ENCODE results near the gene OSGEPL1.
"Not testable (repeated sequence)": the region's sequence is repeated elsewhere in the genome, so short reads cannot be mapped to it uniquely, and the experiment has no call there.

The OSGEPL1 gene

DNA sequence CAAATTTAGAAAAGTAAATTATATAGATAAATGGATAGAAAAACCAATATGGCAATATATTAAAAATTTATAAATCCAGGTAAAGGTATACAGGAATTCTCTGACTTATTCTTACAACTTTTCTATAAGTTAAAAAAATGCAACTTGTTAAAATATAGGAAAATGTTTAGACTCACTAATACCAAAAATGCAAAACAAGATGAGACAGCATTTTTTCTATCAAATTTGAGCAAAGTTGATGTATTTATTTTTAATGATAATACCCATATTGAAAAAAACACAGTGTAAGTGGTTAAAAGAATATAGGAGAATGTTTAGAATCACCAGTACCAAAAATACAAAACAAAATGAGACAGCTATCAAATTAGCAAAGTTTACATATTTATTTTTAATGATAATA, 35.7 kb downstream of the OSGEPL1 start:
- DNase-seq, result no peak

DNA sequence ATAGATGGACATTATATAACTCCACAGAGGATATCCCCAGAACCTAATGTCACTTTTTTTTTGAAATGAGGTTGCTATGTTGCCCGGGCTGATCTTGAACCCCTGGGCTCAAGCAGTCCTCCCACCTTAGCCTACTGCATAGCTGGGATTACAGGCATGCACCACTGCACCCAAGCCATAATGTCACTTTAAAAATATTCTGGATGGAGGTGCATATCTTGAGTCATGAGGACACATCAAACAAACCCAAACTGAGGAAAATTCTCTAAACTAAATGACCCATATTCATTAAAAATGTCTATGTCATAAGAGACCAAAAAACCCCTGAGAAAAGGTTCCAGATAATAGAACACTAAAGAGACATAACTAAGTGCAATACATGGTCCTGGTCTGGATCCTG, 36.3 kb downstream of the OSGEPL1 start:
- no peak for DNase-seq

DNA sequence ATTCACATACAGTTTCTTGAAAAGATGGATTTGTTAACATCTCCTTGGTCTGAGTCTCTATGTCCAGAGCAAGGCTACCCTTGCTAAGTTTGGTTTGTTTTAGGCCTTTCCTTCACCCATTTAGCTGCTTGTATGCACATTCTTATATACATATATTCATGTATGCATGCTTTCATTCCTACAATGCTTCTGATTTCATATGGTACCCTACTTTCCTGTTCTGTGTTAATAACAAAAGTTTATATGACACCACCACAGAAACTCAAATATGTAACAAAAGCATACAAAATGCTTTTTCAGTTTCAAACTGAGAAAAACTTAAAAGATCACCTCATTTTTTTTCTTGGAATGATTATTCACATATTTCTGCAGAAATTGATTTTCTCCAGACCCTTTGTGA, 39.4 kb downstream of the OSGEPL1 start:
- DNase-seq, result no peak

GRCh38 chr2:189719571-189719970, 43.0 kb downstream of the OSGEPL1 start:
- DNase-seq, result no peak

DNA sequence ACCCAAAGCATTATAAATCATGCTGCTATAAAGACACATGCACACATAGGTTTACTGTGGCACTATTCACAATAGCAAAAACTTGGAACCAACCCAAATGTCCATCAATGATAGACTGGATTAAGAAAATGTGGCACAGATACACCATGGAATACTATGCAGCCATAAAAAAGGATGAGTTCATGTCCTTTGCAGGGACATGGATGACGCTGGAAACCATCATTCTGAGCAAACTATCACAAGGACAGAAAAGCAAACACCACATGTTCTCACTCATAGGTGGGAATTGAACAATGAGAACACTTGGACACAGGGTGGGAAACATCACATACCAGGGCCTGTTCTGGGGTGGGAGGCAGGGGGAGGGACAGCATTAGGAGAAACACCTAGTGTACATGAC, 45.0 kb downstream of the OSGEPL1 start:
- not testable (repeated sequence) for DNase-seq

DNA sequence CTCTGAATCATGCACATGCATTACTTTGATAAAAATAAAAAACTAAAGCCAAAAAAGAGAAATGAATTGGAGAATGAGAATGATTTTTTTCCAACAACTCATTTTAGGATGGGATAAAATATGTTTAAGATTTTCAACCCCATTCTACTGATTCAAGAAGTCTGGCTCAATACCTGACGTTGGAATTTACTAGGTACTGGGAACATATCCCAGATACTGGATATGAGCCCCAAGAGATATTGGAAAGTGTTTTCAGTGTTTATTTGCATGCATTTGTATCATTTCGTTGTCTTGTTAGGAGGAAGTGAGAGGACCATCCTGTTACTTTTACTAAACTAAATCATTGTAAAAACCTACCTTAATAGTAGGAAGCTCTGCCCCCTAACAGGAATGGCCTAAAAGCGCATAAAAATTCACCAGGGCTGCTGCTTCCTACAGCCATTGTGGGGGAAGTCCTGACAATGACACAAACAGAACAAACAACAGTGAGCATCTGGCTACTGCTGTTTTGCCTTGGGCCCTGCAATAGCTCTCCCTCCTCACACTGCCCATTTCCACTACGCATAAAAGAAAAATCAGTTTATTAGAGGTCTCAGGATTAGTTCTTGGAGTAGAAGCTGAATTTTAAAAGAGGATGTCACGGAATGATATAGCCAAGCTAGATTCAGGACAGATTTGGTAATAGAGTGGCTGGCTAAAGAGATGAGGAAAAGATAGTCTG, 52.9 kb downstream of the OSGEPL1 start:
- no peak for DNase-seq

GRCh38 chr2:189702071-189702470, 60.5 kb downstream of the OSGEPL1 start:
- no peak for DNase-seq

DNA sequence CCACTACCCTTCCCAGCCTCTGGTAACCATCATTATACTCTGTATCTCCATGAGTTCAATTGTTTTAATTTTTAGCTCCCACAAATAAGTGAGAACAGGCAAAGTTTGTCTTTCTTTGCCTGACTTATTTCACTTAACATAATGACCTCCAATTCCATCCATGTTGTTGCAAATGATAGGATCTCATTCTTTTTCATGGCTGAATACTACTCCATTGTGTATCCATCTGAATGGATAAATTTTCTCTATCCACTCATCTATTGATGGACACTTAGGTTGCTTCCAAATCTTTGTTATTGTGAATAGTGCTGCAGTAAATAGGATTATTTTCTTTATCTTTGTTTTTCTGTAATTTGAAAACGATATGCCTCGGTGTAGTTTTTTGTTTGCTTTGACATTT, 61.9 kb downstream of the OSGEPL1 start:
- no peak for DNase-seq

DNA sequence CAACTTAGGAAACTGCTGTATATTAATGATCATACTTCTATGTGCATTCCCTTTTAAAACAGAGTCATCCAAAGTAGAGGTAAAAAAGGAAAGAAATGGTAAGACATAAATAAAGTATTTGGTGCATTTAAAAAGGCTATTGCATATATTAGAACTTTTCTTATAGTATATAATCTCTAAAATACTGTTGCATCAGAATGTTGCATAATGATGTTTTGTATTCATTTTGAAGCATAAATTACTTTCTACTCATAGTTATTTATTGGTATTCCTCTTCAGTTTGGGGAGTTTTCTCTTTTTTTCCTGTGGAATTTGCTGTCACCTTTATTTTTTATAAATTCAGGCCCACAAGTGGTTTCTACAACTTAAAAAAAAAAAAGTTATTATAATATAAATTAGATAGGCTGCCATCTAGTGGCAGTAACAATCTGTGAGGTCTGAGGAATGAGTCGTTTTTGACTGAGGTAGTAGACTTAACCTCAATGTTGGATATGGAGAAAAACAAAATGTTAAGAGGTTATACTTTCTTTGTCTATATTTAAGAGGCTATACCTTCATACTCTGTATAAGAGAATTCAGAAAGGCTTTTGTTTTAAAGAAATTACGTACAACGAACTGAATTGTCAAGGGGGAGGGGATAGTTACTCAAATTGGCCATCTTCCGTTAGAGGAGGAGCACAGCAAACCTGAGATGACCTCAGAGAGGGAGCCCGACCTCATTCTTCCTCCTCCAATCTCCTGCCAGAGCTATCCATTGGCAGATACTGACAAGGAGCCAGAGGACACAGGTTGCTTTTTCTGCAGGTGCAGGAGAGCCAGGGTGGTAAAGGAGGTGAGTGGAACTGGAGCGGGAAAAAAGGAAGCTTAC, 64.3 kb downstream of the OSGEPL1 start:
- DNase-seq, result no peak

Data from NCI-H510A (cell line).